Activated CD4-positive, alpha-beta T cell treated with anti-CD3 and anti-CD28 coated beads for 36 hours (primary cell): Measurements from ENCODE around the gene FARP1. TPM values are rescaled to one million over a fixed set of nuclear protein-coding genes. Genes with fewer than 3 reads are reported as not detected.

Experiments used
- ATAC-seq: fragments of 200-7000 bp; cut with Tn5 transposase; one replicate; pipeline ENCODE4 v1.10.0; 2021; ENCODE audit warnings: mild to moderate bottlenecking, moderate library complexity
- CTCF ChIA-PET: fragments of 350-600 bp; sonication (Branson Sonifier 250); formaldehyde crosslinking; loops from one replicate; lab custom pipeline; 2021; ENCODE audit warnings: antibody characterized with exemption; lab: Charles Lee
- POLR2A ChIA-PET: fragments of 350-600 bp; sonication (Branson Sonifier 250); formaldehyde crosslinking; loops from one replicate; lab custom pipeline; 2021; ENCODE audit warnings: antibody characterized with exemption, inconsistent platforms; lab: Charles Lee
- DNase-seq: peaks from one replicate; pipeline ENCODE4 v3.0.0-alpha.2; 2020
- H3K27ac Mint-ChIP-seq: one replicate; pipeline ENCODE4 v1.8.0; 2021; ENCODE audit warnings: mixed read lengths
- H3K27me3 Mint-ChIP-seq: one replicate; pipeline ENCODE4 v1.8.0; 2021; ENCODE audit warnings: mixed read lengths
- H3K36me3 Mint-ChIP-seq: one replicate; pipeline ENCODE4 v1.8.0; 2021; ENCODE audit warnings: low read depth, mixed read lengths
- H3K4me1 Mint-ChIP-seq: one replicate; pipeline ENCODE4 v1.8.0; 2021; ENCODE audit warnings: mixed read lengths
- H3K4me3 Mint-ChIP-seq: one replicate; pipeline ENCODE4 v1.8.0; 2021; ENCODE audit warnings: mild to moderate bottlenecking, moderate library complexity, mixed read lengths
- H3K9me3 Mint-ChIP-seq: one replicate; pipeline ENCODE4 v1.8.0; 2021; ENCODE audit warnings: low read depth, mixed read lengths
- intact Hi-C, 2 experiments: fragments of 100-400 bp; cut with DNase I in 1 of 2; cut with micrococcal nuclease in 1 of 2; formaldehyde crosslinking; loops; one replicate each; pipeline versions ENCODE4 v1.14.2 to v1.15.1; 2022 to 2024; cut with DNase I, micrococcal nuclease
- total RNA-seq, 2 experiments: library from RNA; stranded (reverse); gene quantifications; one replicate each; pipeline ENCODE4 v1.2.3, GENCODE V29; 2021

FARP1 gene
- total RNA-seq, 2 experiments from 2014 or later, result 0.25 to 0.40 TPM

GRCh38 chr13:98326291-98326690 lies 183.4 kb downstream of the FARP1 start:
- DNase-seq (no peak), ATAC-seq (no peak)
- no peaks in the 10 kb centered on the region for H3K4me1 Mint-ChIP-seq
- no peak overlapping the region for H3K4me3 Mint-ChIP-seq
- intact Hi-C loops, result no loop called here
- H3K36me3 Mint-ChIP-seq, result no peaks in the 10 kb centered on the region
- POLR2A ChIA-PET, result no interaction called here
- peaks cover 12% of the 10 kb centered on the region for H3K27me3 Mint-ChIP-seq
- H3K27ac Mint-ChIP-seq, result no peak overlapping the region
- H3K9me3 Mint-ChIP-seq, result no peaks in the 10 kb centered on the region
- CTCF ChIA-PET, result no interaction called here

- no peak overlapping the region for H3K27ac Mint-ChIP-seq
- no peaks in the 10 kb centered on the region for H3K4me1 Mint-ChIP-seq
- H3K27me3 Mint-ChIP-seq, result peaks cover 17% of the 10 kb centered on the region
- no peak for ATAC-seq
- H3K36me3 Mint-ChIP-seq, result no peaks in the 10 kb centered on the region
- ChIA-PET CTCF (interaction anchor here (0.7 kb wide), 1 partner anchor 805 kb away, joined by 3 read pairs; no protein-coding TSS in a partner anchor), POLR2A (no interaction called here)
- intact Hi-C loops, result no loop called here
- no peak overlapping the region for H3K4me3 Mint-ChIP-seq
- H3K9me3 Mint-ChIP-seq, result no peaks in the 10 kb centered on the region
- DNase-seq, result no peak
Observed at GRCh38 chr13:98327371-98328270, 184.7 kb downstream of the FARP1 start.

GRCh38 chr13:98328511-98328910 lies 185.6 kb downstream of the FARP1 start:
- Mint-ChIP-seq H3K27me3 (peaks cover 17% of the 10 kb centered on the region), H3K4me1 (no peaks in the 10 kb centered on the region), H3K9me3 (no peaks in the 10 kb centered on the region), H3K27ac (no peak overlapping the region), H3K4me3 (no peak overlapping the region), H3K36me3 (no peaks in the 10 kb centered on the region)
- intact Hi-C loops, result no loop called here
- ChIA-PET CTCF (no interaction called here), POLR2A (no interaction called here)
- DNase-seq (no peak), ATAC-seq (no peak)

- Mint-ChIP-seq H3K9me3 (no peaks in the 10 kb centered on the region), H3K27me3 (peaks cover 26% of the 10 kb centered on the region), H3K4me1 (no peaks in the 10 kb centered on the region), H3K36me3 (no peaks in the 10 kb centered on the region), H3K27ac (no peak overlapping the region), H3K4me3 (no peak overlapping the region)
- ChIA-PET POLR2A (no interaction called here), CTCF (no interaction called here)
- ATAC-seq (no peak), DNase-seq (no peak)
- intact Hi-C loops, result no loop called here
Observed at GRCh38 chr13:98332222-98332621, 189.3 kb downstream of the FARP1 start.

- Mint-ChIP-seq H3K4me1 (no peaks in the 10 kb centered on the region), H3K4me3 (no peak overlapping the region), H3K27me3 (peaks cover 26% of the 10 kb centered on the region), H3K27ac (no peak overlapping the region), H3K36me3 (no peaks in the 10 kb centered on the region), H3K9me3 (no peaks in the 10 kb centered on the region)
- intact Hi-C loops, result no loop called here
- POLR2A ChIA-PET, result no interaction called here
- no peak for DNase-seq
- CTCF ChIA-PET, result no interaction called here
- ATAC-seq, result no peak
Observed at GRCh38 chr13:98332691-98333090, 189.8 kb downstream of the FARP1 start.

GRCh38 chr13:98333486-98333885 lies 190.6 kb downstream of the FARP1 start:
- intact Hi-C loops, result no loop called here
- CTCF ChIA-PET, result interaction anchor here (0.7 kb wide), 1 partner anchor 20 kb away, joined by 3 read pairs; no protein-coding TSS in a partner anchor

GRCh38 chr13:98334620-98335205 lies 191.8 kb downstream of the FARP1 start:
- Mint-ChIP-seq H3K36me3 (no peaks in the 10 kb centered on the region), H3K27ac (no peak overlapping the region), H3K27me3 (peaks cover 31% of the 10 kb centered on the region), H3K4me1 (no peaks in the 10 kb centered on the region), H3K9me3 (no peaks in the 10 kb centered on the region), H3K4me3 (no peak overlapping the region)
- ATAC-seq, result no peak
- intact Hi-C loops, result no loop called here
- POLR2A ChIA-PET, result no interaction called here
- CTCF ChIA-PET, result no interaction called here
- DNase-seq, result no peak

More at GRCh38 chr13:98333486-98333885, 190.6 kb downstream of the FARP1 start:
- Mint-ChIP-seq H3K4me1 (no peaks in the 10 kb centered on the region), H3K36me3 (no peaks in the 10 kb centered on the region), H3K9me3 (no peaks in the 10 kb centered on the region), H3K27ac (no peak overlapping the region), H3K27me3 (peaks cover 30% of the 10 kb centered on the region), H3K4me3 (no peak overlapping the region)
- POLR2A ChIA-PET, result no interaction called here
- DNase-seq (no peak), ATAC-seq (no peak)

GRCh38 chr13:98335721-98336120 lies 192.8 kb downstream of the FARP1 start:
- ChIA-PET POLR2A (no interaction called here), CTCF (no interaction called here)
- Mint-ChIP-seq H3K27ac (no peak overlapping the region), H3K9me3 (no peaks in the 10 kb centered on the region), H3K36me3 (no peaks in the 10 kb centered on the region), H3K4me3 (no peak overlapping the region), H3K4me1 (no peaks in the 10 kb centered on the region), H3K27me3 (peaks cover 26% of the 10 kb centered on the region)
- no peak for DNase-seq
- ATAC-seq, result no peak
- intact Hi-C loops, result no loop called here

GRCh38 chr13:98338310-98338709 lies 195.4 kb downstream of the FARP1 start:
- Mint-ChIP-seq H3K4me1 (no peaks in the 10 kb centered on the region), H3K27me3 (peaks cover 19% of the 10 kb centered on the region), H3K4me3 (no peak overlapping the region), H3K36me3 (no peaks in the 10 kb centered on the region), H3K9me3 (no peaks in the 10 kb centered on the region), H3K27ac (no peak overlapping the region)
- DNase-seq (no peak), ATAC-seq (no peak)
- ChIA-PET POLR2A (no interaction called here), CTCF (interaction anchor here (0.5 kb wide), 1 partner anchor 260 kb away, joined by 3 read pairs; no protein-coding TSS in a partner anchor)
- intact Hi-C loops, result no loop called here

- no peaks in the 10 kb centered on the region for H3K36me3 Mint-ChIP-seq
- H3K27ac Mint-ChIP-seq, result no peak overlapping the region
- H3K27me3 Mint-ChIP-seq, result peaks cover 14% of the 10 kb centered on the region
- H3K4me3 Mint-ChIP-seq, result no peak overlapping the region
- CTCF ChIA-PET, result interaction anchor here (0.7 kb wide), 1 partner anchor 394 kb away, joined by 3 read pairs; no protein-coding TSS in a partner anchor
- POLR2A ChIA-PET, result no interaction called here
- intact Hi-C loops, result no loop called here
- no peaks in the 10 kb centered on the region for H3K9me3 Mint-ChIP-seq
- H3K4me1 Mint-ChIP-seq, result no peaks in the 10 kb centered on the region
- DNase-seq (no peak), ATAC-seq (no peak)
Observed at GRCh38 chr13:98339684-98340425, 197.0 kb downstream of the FARP1 start.

- Mint-ChIP-seq H3K4me1 (no peaks in the 10 kb centered on the region), H3K36me3 (no peaks in the 10 kb centered on the region), H3K27me3 (peaks cover 14% of the 10 kb centered on the region), H3K9me3 (no peaks in the 10 kb centered on the region), H3K27ac (no peak overlapping the region), H3K4me3 (no peak overlapping the region)
- intact Hi-C loops, result no loop called here
- POLR2A ChIA-PET, result no interaction called here
- CTCF ChIA-PET, result no interaction called here
- no peak for DNase-seq
- no peak for ATAC-seq
Observed at GRCh38 chr13:98342953-98343352, 200.1 kb downstream of the FARP1 start.
